BLaER1 treated with 17β-estradiol and CSF1 and Interleukin-3, amounts not matched to agents 10 nM and 100 nM (cell line): ENCODE measurements around the gene VRK2.
"Not testable (repeated sequence)": the region's sequence is repeated elsewhere in the genome, so short reads cannot be mapped to it uniquely, and the experiment has no call there.

Source experiments
- H3K27ac ChIP-seq, 11 experiments: shearing (Covaris generic); formaldehyde crosslinking; 2 replicates each; pipeline ENCODE4 v1.8.1; 2022
- H3K27me3 ChIP-seq, 11 experiments: shearing (Covaris generic); formaldehyde crosslinking; 2 replicates each; pipeline ENCODE4 v1.8.1; 2022
- H3K36me3 ChIP-seq, 11 experiments: shearing (Covaris generic); formaldehyde crosslinking; 2 replicates each; pipeline ENCODE4 v1.8.1; 2022
- H3K4me1 ChIP-seq, 10 experiments: shearing (Covaris generic); formaldehyde crosslinking; 2 replicates each; pipeline ENCODE4 v1.8.1; 2022
- H3K4me2 ChIP-seq, 11 experiments: shearing (Covaris generic); formaldehyde crosslinking; 2 replicates each; pipeline ENCODE4 v1.8.1; 2022
- H3K4me3 ChIP-seq, 10 experiments: shearing (Covaris generic); formaldehyde crosslinking; 2 replicates each; pipeline ENCODE4 v1.8.1; 2022
- H3K9ac ChIP-seq, 11 experiments: shearing (Covaris generic); formaldehyde crosslinking; 2 replicates each; pipeline ENCODE4 v1.8.1; 2022
- H3K9me3 ChIP-seq, 11 experiments: shearing (Covaris generic); formaldehyde crosslinking; replicated peaks in 1 of 11; 2 replicates each; pipeline ENCODE4 v1.8.1; 2022
- H4K20me1 ChIP-seq, 11 experiments: shearing (Covaris generic); formaldehyde crosslinking; 2 replicates each; pipeline ENCODE4 v1.8.1; 2022
- Cebpa-rat ChIP-seq, 11 experiments: shearing (Covaris generic); IDR thresholded peaks; 2 replicates each; pipeline ENCODE4 v1.8.1; 2022

The VRK2 gene

DNA sequence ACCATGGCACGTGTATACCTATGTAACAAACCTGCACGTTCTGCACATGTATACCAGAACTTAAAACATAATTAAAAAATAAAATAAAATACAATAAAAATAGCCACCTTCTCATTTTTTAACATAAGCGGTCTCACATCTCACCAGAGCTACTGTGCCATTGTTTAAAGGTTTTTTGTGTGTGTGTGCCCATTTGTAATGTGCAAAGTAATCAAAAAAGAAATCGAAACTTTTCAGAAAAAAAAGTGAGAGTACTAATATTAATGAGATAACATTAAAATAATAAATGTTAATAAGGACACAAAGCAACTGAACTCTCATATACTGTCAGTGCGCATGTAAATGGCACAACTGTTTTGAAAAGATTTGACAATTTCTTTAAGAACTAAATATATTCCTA, 134.0 kb downstream of the VRK2 start:
- Histone ChIP-seq H3K27me3 (no peaks in the 10 kb centered on the region), H3K4me3 (no peak overlapping the region), H3K4me2 (no peak overlapping the region), H3K36me3 (peaks cover 0 to 6% (median 0%) of the 10 kb centered on the region in 11 experiments; a peak in 3 of 22 replicates), H4K20me1 (no peaks in the 10 kb centered on the region), H3K4me1 (no peaks in the 10 kb centered on the region), H3K9me3 (peaks cover 0 to 12% (median 6%) of the 10 kb centered on the region in 11 experiments; a peak in 4 of 22 replicates), H3K27ac (no peak overlapping the region), H3K9ac (no peak overlapping the region)
- no peak for TF ChIP-seq Cebpa-rat (IDR thresholded peaks at IDR 0.05)

DNA sequence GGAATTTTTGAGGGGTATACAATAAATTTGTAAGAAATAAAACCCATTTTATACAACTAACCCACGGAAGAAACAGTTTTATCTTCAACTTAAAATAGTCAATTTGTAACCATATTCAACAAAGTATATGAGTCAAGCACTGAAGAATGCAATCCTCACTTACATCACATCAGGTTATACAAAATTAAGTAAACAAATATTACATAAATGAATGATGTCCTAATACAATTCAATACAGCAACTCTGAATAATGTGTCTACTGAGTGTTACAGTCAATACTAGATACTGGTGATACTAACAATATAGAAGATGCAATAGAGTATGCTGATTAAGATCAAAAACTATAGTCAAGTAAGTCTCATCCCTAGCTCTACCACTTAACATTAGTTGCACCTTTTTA, 135.9 kb downstream of the VRK2 start:
- Histone ChIP-seq H3K27ac (no peak overlapping the region), H3K27me3 (no peaks in the 10 kb centered on the region), H3K4me1 (no peaks in the 10 kb centered on the region), H3K9me3 (peaks cover 0 to 12% (median 6%) of the 10 kb centered on the region in 11 experiments; a peak in 4 of 22 replicates), H3K4me2 (no peak overlapping the region), H3K36me3 (peaks cover 0 to 6% (median 0%) of the 10 kb centered on the region in 11 experiments; a peak in 3 of 22 replicates), H4K20me1 (no peaks in the 10 kb centered on the region), H3K9ac (no peak overlapping the region), H3K4me3 (no peak overlapping the region)
- TF ChIP-seq Cebpa-rat (IDR thresholded peaks at IDR 0.05): no peak

DNA sequence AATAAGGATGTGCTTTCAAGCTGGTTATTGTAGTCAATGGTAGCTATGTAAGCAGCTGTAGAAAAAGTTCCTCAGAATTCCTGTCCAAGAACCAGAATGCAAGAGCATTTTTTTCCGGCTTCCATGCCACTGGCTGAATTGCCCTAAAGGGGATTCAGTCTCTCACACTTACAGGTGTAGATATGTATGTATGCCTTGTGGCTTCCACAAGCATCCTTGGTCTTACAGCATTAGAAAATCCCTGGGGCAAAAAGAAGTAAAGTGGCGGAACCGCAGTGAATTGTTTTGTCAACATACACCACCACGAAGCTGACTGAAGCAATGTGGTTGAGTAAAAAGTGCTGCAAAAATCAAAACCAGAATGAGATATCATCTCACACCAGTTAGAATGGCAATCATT, 139.9 kb downstream of the VRK2 start:
- Histone ChIP-seq H3K4me2 (no peak overlapping the region), H3K4me1 (no peaks in the 10 kb centered on the region), H4K20me1 (no peaks in the 10 kb centered on the region), H3K4me3 (no peak overlapping the region), H3K27ac (no peak overlapping the region), H3K27me3 (no peaks in the 10 kb centered on the region), H3K9ac (no peak overlapping the region), H3K36me3 (peaks cover 0 to 24% (median 10%) of the 10 kb centered on the region in 11 experiments; a peak in 13 of 22 replicates), H3K9me3 (0 out of 22 replicates have a peak, but pooled peaks cover 0 to 3% (median 0%) of the 10 kb centered on the region in 11 experiments)
- TF ChIP-seq Cebpa-rat (IDR thresholded peaks at IDR 0.05): no peak

DNA sequence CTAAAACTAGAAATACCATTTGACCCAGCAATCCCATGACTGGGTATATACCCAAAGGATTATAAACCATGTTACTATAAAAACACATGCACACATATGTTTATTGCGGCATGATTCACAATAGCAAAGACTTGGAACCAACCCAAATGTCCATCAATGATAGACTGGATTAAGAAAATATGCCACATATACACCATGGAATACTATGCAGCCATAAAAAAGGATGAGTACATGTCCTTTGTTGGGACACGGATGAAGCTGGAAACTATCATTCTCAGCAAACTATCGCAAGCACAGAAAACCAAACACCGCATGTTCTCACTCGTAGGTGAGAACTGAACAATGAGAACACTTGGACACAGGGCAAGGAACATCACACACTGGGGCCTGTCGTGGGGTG, 140.4 kb downstream of the VRK2 start:
- H3K9ac ChIP-seq, H3K4me3 ChIP-seq, H3K9me3 ChIP-seq, H3K27me3 ChIP-seq, H3K4me1 ChIP-seq, H3K4me2 ChIP-seq, H4K20me1 ChIP-seq, H3K27ac ChIP-seq: not testable (repeated sequence)
- H3K36me3 ChIP-seq: peaks cover 0 to 25% (median 10%) of the 10 kb centered on the region in 11 experiments; a peak in 13 of 22 replicates

DNA sequence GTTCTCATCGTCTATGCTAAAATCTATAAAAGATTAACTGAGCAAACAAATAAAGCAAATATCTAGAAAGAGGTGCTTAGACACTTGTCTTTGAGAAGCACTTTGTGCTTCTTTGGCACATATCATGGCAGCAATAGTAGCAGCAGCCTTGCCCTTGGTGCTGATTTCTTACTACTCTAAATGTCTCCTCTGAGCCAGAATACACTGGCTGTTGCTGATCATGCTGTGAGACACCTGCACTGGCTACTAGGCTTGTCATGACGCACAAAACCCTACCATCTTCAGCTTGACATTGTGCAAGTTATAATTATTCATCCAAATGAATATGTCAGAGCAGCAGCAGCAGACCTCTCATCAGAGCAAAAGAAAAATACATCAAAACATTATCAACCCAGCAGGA, 147.9 kb downstream of the VRK2 start:
- H3K4me2 ChIP-seq: no peak overlapping the region
- H3K9me3 ChIP-seq: no peaks in the 10 kb centered on the region
- no peak for TF ChIP-seq Cebpa-rat (IDR thresholded peaks at IDR 0.05)
- H3K9ac ChIP-seq: no peak overlapping the region
- no peaks in the 10 kb centered on the region; a peak in 1 of 22 replicates for H4K20me1 ChIP-seq
- peaks cover 0 to 36% (median 18%) of the 10 kb centered on the region in 11 experiments; a peak in 12 of 22 replicates for H3K36me3 ChIP-seq
- H3K4me1 ChIP-seq: no peaks in the 10 kb centered on the region
- no peak overlapping the region for H3K27ac ChIP-seq
- no peak overlapping the region for H3K4me3 ChIP-seq
- H3K27me3 ChIP-seq: no peaks in the 10 kb centered on the region

DNA sequence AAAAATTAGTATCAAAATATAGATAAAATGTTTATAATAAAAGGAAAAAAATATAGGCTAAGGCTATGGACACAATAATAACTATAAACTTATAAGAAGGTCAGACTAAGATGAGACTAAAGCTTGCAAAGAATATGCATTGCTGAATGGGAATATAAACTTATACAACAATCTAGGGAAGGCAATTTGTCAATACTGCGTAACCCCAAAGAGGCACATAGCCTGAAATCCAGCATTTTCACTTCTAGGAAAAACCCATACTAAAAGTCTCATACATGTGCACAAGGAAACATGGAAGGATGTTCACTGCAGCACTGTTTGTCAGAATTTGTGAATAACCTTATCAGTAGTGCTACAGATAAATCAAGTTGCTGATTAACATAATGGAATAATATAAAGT, 149.1 kb downstream of the VRK2 start:
- H4K20me1 ChIP-seq: no peaks in the 10 kb centered on the region; a peak in 1 of 22 replicates
- no peak overlapping the region for H3K27ac ChIP-seq
- H3K9ac ChIP-seq: no peak overlapping the region
- H3K9me3 ChIP-seq: no peaks in the 10 kb centered on the region
- no peak overlapping the region for H3K4me3 ChIP-seq
- no peaks in the 10 kb centered on the region for H3K27me3 ChIP-seq
- no peak overlapping the region for H3K4me2 ChIP-seq
- no peak for TF ChIP-seq Cebpa-rat (IDR thresholded peaks at IDR 0.05)
- H3K4me1 ChIP-seq: no peaks in the 10 kb centered on the region
- peaks cover 0 to 36% (median 15%) of the 10 kb centered on the region in 11 experiments; a peak in 12 of 22 replicates for H3K36me3 ChIP-seq

DNA sequence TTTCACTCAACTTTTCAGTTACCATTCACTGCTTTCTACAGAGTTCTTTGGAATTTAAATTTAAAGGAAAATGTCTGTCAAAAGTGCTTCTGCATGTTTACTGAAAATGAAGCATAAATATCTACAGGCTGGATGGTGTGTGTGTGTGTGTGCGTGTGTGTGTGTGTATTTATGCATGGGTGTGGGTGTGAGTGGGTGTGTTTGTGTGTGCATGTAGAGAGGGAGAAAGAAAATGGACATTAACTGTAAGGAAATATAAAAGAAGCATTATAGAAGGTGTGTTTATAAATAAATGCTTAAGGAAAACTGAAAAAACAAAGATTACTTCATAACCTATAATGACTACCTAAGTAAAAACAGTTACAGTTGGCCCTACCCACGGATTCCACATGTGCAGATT, 151.3 kb downstream of the VRK2 start:
- no peak overlapping the region for H3K4me2 ChIP-seq
- H3K27me3 ChIP-seq: no peaks in the 10 kb centered on the region
- no peak overlapping the region for H3K9ac ChIP-seq
- no peak for TF ChIP-seq Cebpa-rat (IDR thresholded peaks at IDR 0.05)
- no peaks in the 10 kb centered on the region for H3K9me3 ChIP-seq
- H3K4me1 ChIP-seq: no peaks in the 10 kb centered on the region
- no peaks in the 10 kb centered on the region; a peak in 1 of 22 replicates for H4K20me1 ChIP-seq
- peaks cover 0 to 36% (median 15%) of the 10 kb centered on the region in 11 experiments; a peak in 14 of 22 replicates for H3K36me3 ChIP-seq
- H3K27ac ChIP-seq: no peak overlapping the region
- H3K4me3 ChIP-seq: no peak overlapping the region

DNA sequence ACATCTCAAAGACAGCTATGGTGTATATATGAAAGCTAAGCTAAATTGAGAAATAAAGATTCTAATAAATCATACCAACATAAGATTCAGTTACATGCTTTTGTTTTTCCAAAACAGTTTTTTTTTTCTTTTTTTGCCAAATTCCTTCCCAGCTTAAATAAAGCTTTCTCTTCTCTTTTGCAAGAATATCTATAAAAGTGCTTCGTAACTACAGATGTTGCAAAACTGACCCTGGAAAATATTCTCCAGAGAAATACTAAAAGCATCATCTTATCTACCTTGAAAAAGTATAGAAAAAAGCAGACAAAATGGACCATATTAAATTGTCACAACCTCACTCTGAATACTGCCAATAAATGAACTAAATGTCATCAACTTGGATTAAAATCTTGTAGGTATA, 155.8 kb downstream of the VRK2 start:
- Histone ChIP-seq H3K4me1 (no peaks in the 10 kb centered on the region), H3K36me3 (peaks cover 0 to 32% (median 11%) of the 10 kb centered on the region in 11 experiments; a peak in 13 of 22 replicates), H3K27ac (no peak overlapping the region), H3K4me3 (no peak overlapping the region), H3K9me3 (no peaks in the 10 kb centered on the region), H4K20me1 (no peaks in the 10 kb centered on the region), H3K4me2 (no peak overlapping the region), H3K9ac (no peak overlapping the region), H3K27me3 (no peaks in the 10 kb centered on the region)
- TF ChIP-seq Cebpa-rat (IDR thresholded peaks at IDR 0.05): no peak

DNA sequence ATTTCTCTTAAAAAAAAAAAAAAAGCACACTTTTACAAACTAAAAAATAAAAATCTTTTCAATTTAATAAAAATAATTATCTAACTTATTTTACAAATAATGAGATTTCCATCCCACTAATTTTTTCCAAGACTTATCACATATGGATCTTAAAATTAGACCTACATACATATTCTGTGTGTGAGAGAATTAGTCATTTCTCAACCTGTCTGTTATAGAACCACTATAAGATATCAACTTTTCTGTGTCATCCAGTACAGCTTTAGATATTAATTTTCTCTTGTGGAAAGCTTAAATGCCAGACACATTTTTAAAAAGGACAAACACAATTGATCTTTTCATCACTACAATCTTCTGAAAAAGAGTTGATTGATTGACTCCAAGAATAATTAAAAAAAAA, 156.4 kb downstream of the VRK2 start:
- H3K4me2 ChIP-seq: no peak overlapping the region
- no peaks in the 10 kb centered on the region for H3K4me1 ChIP-seq
- H3K27ac ChIP-seq: no peak overlapping the region
- TF ChIP-seq Cebpa-rat (IDR thresholded peaks at IDR 0.05): no peak
- H3K9ac ChIP-seq: no peak overlapping the region
- peaks cover 0 to 28% (median 9%) of the 10 kb centered on the region in 11 experiments; a peak in 13 of 22 replicates for H3K36me3 ChIP-seq
- no peaks in the 10 kb centered on the region for H3K27me3 ChIP-seq
- H3K9me3 ChIP-seq: no peaks in the 10 kb centered on the region
- no peak overlapping the region for H3K4me3 ChIP-seq
- no peaks in the 10 kb centered on the region for H4K20me1 ChIP-seq

DNA sequence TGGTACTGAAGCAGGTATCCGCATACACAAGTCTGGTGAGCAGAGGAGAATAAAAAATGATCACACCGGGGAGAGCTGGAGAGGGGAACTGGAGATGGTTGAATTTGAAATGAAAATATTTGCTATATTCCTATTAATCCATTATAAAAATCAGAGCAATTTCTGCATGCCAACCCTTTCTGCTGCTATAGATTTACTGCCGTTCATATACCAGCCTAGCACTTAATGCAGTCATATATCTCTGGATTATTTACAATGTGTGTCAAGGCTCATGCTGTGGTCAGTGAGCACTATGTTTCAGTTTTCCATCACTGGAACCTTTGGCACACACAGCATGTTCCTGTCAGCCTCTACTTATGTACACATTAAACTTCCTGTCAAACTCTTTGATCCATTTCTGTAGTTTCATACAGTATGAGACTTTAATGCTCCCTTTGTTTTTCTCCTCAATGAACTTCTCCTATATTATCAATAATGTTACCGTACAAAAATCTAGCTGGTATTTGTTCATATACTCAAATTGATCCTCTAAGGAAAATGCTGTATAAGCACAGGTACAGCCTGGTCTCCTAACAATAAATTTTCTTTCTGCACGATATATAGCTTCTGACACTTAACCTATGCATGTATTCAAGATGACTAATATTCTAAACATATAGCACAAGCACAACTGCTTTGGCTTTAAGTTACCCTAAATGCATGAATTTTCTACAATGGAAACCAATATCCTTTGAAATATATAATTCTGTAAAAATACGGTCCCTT, 157.8 kb downstream of the VRK2 start:
- Histone ChIP-seq H3K4me3 (no peak overlapping the region), H3K27me3 (no peaks in the 10 kb centered on the region), H4K20me1 (no peaks in the 10 kb centered on the region), H3K4me2 (no peak overlapping the region), H3K4me1 (no peaks in the 10 kb centered on the region), H3K27ac (no peak overlapping the region), H3K9me3 (no peaks in the 10 kb centered on the region), H3K36me3 (peaks cover 0 to 17% (median 4%) of the 10 kb centered on the region in 11 experiments; a peak in 7 of 22 replicates), H3K9ac (no peak overlapping the region)
- no peak for TF ChIP-seq Cebpa-rat (IDR thresholded peaks at IDR 0.05)
